Activated CD8-positive, alpha-beta memory T cell treated with anti-CD3 and anti-CD28 coated beads, Interleukin-2, amount 50 U/mL, for 24 hours (primary cell): ENCODE data around the gene NTRK1.

Experiments used
- DNase-seq: peaks from one replicate; pipeline ENCODE4 v3.0.0-alpha.2; 2020; ENCODE audit errors: extremely low read depth

The NTRK1 gene

GRCh38 chr1:156838972-156839371 is 21.7 kb upstream of the NTRK1 start:
- no peak for DNase-seq

- DNase-seq = no peak
Observed at GRCh38 chr1:156839426-156840109, 21.1 kb upstream of the NTRK1 start.

GRCh38 chr1:156840186-156840897 is 20.3 kb upstream of the NTRK1 start:
- DNase-seq = no peak

GRCh38 chr1:156840898-156841279 is 19.8 kb upstream of the NTRK1 start:
- DNase-seq = no peak

GRCh38 chr1:156841295-156841855 is 19.3 kb upstream of the NTRK1 start:
- DNase-seq = no peak

- no peak for DNase-seq
Observed at GRCh38 chr1:156842618-156843300, 17.9 kb upstream of the NTRK1 start.

- DNase-seq = no peak
Observed at GRCh38 chr1:156844102-156844501, 16.6 kb upstream of the NTRK1 start.

GRCh38 chr1:156844638-156845037 is 16.0 kb upstream of the NTRK1 start:
- no peak for DNase-seq

- no peak for DNase-seq
Observed at GRCh38 chr1:156845055-156845952, 15.4 kb upstream of the NTRK1 start.

- no peak for DNase-seq
Observed at GRCh38 chr1:156845953-156846545, 14.6 kb upstream of the NTRK1 start.

- no peak for DNase-seq
Observed at GRCh38 chr1:156846643-156847042, 14.0 kb upstream of the NTRK1 start.

GRCh38 chr1:156847591-156848460 is 12.8 kb upstream of the NTRK1 start:
- no peak for DNase-seq

- no peak for DNase-seq
Observed at GRCh38 chr1:156848461-156849150, 12.1 kb upstream of the NTRK1 start.

- no peak for DNase-seq
Observed at GRCh38 chr1:156849151-156849496, 11.5 kb upstream of the NTRK1 start.

- DNase-seq = no peak
Observed at GRCh38 chr1:156851779-156852417, 8.8 kb upstream of the NTRK1 start.

- no peak for DNase-seq
Observed at GRCh38 chr1:156852418-156852874, 8.2 kb upstream of the NTRK1 start.

- DNase-seq = no peak
Observed at GRCh38 chr1:156853761-156854160, 6.9 kb upstream of the NTRK1 start.

- no peak for DNase-seq
Observed at GRCh38 chr1:156854634-156855033, 6.0 kb upstream of the NTRK1 start.

- no peak for DNase-seq
Observed at GRCh38 chr1:156856282-156856785, 4.3 kb upstream of the NTRK1 start.
